GM19372 (cell line): Measurements from ENCODE around the gene PLXNB2.

Experiments used
- ATAC-seq: cut with Tn5 transposase; IDR thresholded peaks from one replicate; pipeline ENCODE4 v1.9.1; 2021; ENCODE audit warnings: mild to moderate bottlenecking, low read depth, moderate library complexity; ENCODE audit not compliant: unreplicated experiment

The PLXNB2 gene

DNA sequence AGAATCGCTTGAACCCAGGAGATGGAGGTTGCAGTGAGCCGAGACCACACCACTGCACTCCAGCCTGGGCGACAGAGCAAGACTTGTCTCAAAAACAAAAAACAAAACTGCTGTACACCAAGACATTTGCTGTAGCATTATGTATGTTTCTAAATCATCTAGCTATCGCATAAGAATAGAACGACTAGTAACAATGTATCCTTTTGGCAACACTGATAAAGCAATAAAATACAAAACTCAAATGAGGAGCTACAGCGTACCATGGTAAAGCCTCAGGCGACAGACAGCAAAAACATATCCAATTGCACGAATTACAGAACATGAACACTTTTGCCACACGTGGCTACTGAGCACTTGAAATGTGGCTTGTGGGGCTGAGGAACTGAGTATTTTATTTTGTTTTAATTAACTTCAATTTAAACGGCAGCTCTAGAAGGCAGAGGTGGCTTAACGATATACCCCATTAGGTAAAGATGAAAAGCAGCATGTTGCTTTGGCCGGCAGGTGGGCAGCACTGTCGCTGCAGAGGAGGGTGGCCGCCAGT lies 65.0 kb downstream of the PLXNB2 start:
- ATAC-seq = no peak

DNA sequence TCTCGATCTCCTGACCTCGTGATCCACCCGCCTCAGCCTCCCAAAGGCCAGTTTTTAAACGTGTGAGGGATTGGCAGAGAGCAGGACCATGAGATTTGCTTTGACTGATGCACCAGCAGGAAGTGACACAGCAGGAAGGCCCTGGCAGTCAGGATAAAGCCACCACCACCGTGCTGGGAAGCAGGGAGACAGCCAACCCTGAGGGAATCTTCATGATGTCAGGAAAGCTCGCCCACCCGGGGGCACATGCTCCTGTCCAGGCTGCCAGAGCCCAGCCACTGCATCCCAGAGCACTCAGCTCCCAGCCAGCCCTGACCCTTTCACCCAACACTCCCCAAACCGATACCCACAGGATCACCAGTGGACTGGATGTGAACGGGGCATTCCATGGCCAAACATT lies 68.7 kb downstream of the PLXNB2 start:
- ATAC-seq = no peak

DNA sequence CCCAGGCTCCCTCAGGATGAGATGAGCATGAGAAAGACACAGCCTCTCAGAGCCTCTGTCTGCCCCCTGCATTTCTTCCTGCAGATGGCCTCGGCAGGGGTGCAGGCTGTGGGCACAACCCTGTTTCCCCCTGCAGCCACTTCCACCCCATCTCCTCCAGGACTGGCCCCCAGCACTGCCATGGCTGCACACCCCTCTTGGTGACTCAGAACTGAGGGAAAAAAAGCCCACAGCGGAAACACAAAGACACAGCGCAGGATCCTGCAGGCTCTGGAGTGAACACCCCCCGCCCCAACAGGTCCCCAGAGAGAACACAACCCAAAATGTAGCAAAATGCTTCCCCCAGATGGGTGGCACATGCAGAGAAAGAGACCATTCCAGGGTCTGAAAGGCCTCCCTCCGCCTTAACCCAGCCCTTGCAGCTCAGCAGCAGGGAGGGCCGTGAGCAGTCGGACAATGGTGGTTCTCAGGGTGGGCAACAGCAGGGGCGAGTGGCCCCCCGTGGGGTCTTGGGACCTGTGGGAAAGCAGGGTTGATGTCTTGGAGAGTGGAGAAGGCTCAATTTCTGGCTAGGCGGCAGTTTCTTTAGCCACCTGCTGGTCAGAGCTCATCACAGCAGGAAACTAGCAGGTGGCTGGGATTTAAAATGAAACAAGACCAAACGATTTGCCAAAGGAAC lies 70.6 kb downstream of the PLXNB2 start:
- ATAC-seq = no peak

DNA sequence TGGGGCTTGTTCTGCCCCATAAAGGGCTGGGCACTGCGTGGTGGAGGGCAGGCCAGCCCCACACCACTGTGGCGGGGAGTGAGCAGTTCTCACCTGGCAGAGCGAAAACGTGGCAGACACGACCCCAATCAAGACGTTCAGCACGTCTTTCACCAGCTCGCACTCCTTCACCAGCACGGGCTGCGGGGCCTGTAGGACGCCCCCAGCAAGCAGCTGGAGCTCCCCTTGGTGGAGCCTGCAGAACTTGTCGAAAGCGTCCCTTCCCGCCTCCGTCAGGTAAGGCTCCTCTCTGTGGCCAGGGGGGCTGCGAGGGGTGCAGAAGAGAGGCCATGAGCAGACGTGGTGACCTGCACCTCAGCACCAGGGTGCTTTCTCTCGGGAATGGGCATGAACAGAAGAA lies 74.2 kb downstream of the PLXNB2 start:
- no peak for ATAC-seq

DNA sequence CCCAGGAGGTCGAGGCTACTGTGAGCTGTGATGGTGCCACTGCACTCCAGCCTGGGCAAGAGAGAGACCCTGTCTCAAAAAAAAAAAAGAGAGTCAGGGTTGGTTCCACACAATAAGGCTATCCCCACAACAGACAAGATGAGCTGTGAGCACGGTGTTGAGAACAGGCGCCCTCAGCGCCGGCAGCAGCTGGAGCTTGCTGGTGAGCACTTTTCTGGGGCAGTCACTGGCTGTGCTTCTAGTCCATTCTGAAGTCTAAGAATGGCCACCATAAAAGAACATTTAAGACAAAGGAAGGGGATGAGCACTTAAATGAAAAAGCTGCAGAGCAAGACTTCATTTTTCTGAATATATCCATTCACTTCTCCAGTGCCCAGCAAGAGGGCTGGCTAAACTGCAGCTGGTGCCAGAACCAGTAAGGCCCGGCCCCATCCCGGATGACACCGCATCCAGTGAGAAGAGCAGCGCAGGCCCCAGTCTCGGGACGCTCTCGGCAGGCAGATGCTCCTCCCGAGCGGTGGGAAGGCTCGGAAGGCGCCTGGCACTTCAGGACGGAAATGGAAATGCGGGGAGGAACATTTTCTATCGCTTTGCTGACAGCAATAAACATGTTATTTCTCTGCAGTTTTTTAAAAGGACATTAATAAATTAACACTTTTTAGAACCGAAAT lies 74.8 kb downstream of the PLXNB2 start:
- no peak for ATAC-seq

DNA sequence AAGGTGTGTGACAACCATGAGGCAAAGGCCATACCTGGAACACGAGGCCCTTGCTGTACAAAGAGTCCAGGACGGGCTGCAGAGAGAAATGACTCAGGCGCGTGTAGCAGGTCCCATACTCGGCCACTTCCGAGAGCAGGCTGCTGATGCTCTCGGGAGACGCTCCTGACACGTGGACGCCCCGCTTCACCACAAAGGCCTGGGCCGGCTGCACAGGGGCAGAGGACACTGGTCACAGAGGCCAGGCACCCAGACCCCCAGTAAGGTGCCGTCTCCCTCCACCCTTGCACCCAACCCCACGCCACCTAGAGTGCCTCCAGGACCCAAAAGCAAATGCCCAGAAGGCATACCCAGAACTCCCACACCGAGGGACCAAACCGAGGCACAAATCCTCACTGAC lies 78.1 kb downstream of the PLXNB2 start:
- ATAC-seq = no peak

DNA sequence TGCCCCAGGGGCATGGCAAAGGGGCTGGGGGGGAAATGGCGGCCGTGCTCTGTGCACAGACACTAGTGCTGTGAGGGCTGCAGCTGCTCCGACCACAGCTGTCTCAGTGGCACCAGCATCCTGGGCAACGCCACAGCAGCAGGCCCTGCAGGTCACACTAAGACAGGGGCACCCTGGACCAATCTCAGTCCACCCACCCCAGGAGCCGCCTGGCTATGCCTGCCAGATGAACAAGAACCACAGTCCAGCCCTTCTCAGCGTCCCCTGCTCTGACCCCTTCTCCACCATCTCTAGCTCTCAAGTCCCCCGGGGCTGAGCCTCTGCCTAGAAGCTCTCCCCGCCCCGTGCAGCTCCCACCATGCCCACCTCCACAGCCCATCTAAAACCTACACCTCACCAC lies 79.1 kb downstream of the PLXNB2 start:
- ATAC-seq = no peak

DNA sequence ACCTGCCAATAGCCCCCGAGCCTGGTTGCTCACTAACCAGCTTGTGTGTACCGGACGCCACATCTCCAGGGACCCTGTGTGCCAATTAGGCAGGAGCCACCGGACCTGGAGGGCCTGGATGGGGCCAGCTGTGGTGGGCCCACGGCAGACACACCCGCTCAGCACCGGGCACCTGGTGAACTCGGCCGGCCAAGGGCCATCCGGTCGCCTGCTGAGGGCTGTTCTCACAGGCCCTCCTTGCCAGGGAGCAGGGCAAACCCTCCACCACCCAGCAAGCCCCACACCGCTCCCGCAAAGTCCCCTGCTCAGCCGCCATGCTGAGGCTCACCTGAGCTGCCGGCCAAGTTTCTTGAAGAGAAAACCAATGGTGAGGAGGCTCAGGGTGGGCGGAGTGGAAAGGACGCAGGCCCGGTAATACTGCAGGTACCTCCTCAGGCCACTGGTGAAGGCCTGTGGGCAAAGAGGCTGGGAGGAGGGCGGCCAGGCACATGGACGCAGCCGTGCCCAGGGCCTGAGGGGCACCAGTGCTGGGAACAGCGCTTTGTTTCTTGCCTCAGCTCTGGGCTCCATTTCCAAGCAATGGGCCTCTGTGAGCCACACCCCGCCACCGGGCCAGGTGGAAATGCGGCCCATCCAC lies 79.7 kb downstream of the PLXNB2 start:
- ATAC-seq = no peak

DNA sequence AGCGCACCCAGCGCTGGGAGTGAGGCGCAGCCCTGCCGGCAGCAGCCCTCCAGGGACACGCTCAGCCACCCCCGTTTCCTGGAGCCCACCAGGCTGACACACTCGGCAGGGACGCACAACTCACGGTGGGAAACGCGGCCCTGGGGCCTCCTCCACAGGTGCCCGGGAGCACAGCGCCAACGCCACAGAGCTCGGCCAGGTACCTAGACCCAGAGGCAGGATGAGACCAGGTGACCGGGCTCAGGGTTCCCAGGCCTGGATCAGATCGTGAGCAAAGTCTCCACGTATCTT lies 80.6 kb downstream of the PLXNB2 start:
- ATAC-seq = no peak

DNA sequence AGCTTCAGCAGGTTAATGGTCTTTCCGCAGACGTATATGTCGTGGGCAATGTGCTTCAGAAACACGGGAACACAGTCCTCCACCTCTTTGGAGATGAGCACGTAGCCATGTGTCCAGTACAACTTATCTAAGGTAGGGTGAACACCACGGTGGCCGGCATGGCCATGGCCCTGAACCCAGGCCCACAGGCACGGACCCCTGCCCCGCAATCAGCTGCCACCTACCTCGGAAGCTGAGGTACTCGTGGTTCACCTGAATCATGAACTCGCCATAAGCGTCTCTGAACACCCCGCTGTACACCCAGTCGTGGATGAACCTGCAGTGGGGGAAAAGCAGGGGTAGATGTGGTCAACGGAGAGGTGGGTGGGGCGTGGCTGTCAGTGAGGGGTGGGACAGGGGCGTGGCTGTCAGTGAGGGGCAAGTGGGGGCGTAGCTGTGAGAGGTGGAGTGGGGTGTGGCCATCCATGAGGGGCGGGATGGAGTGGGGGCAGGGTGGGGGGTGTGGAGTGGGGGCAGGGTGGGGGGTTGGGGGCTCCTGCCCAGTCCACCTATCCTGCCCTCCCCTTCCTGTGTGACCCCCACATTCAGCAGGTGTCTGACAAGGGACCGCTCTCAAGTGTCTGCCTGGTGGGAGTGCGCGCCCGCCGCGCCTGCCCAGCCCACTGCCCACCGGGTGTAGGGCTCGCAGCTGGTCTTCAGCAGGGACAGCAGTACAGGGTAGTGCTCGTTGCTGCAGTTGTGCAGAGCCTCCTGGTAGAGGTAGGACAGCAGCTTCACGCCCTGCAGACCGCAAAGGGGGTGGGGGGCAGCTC lies 81.2 kb downstream of the PLXNB2 start:
- ATAC-seq = no peak

DNA sequence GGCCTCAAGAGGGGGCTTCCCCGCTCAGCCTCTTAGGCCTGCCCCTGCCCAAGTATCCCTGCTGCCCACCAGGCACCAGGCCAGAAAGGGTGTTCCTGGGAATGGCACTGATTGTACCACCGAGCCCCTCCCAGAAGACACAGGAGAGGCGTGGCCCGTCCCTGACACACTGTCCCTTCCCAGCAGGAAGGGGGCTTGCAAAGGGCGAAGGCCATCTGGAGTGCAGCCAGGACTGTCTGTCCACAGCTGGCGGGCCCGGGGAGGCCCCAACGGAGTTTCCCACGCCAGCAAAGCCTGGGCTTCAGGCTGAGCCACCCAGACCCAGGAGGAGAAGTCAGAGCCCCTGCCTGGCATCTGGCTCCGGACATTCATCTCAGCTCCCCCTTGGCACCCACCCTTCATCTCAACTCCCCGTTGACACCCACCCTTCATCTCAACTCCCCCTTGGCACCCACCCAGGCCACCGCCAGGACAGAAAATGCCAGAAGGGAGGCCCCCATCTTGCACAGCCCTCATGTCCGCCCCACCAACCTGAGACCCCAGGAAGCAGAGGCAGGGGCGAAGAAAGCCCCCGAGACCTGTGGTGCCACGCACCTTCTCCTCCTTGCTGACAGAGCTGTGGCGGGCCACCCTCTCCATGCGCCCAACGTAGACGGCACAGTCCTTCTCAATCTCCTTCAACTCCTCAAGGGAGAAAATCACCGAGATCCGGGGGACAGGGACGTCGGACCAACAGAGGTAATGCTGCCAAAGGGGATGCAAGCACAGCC lies 82.1 kb downstream of the PLXNB2 start:
- ATAC-seq = no peak
